Measurements from ENCODE around the gene SMYD3. TPM values are rescaled to one million over a fixed set of nuclear protein-coding genes. Genes with fewer than 3 reads are reported as not detected.

The SMYD3 gene
- total and polyA plus RNA-seq, 2 of the 4 experiments (the other 2 are of a cell fraction): 26.5 to 37.6 TPM

- Histone ChIP-seq H2BK20ac (ENCODE audit: low read depth, low read length) (no peak overlapping the region), H3K36me3 (ENCODE audit: control insufficient read depth, insufficient read depth, low read length) (peaks cover 4% of the 10 kb centered on the region), H3K27ac (ENCODE audit: insufficient read depth, low read length) (no peak overlapping the region), H3K4me2 (ENCODE audit: low read depth, low read length) (no peak overlapping the region), H3K4me3 (ENCODE audit: insufficient read depth, low read depth, low read length) (no peak overlapping the region), H2AK5ac (ENCODE audit: low read depth, low read length) (no peak overlapping the region), H3K9me3 (ENCODE audit: control insufficient read depth, insufficient read depth, low read length) (no peaks in the 10 kb centered on the region), H3K23ac (ENCODE audit: low read depth, low read length) (no peak overlapping the region), H2BK5ac (ENCODE audit: low read depth, low read length, poor library complexity, severe bottlenecking) (no peak overlapping the region), H3K18ac (ENCODE audit: low read depth, low read length) (no peak overlapping the region), H2AFZ (replicated peaks; ENCODE audit: low read length, poor library complexity) (no peak overlapping the region), H3K9ac (ENCODE audit: low read depth, low read length) (no peak overlapping the region), H3K4me1 (ENCODE audit: control insufficient read depth, insufficient read depth, low read length) (no peaks in the 10 kb centered on the region), H3K27me3 (ENCODE audit: control insufficient read depth, insufficient read depth, low read length) (peaks cover 9% of the 10 kb centered on the region), H4K5ac (ENCODE audit: low read depth, low read length) (no peak overlapping the region), H3K9me1 (ENCODE audit: insufficient read depth, low read length) (no peaks in the 10 kb centered on the region), H4K91ac (ENCODE audit: insufficient read depth, low read depth, low read length) (no peak overlapping the region), H3K79me1 (ENCODE audit: low read depth in 1 of 2, low read length in 2 of 2) (0 out of 4 replicates have a peak, but pooled peaks cover 0 to 3% of the 10 kb centered on the region in 2 experiments), H3K14ac (replicated peaks; ENCODE audit: low read depth, low read length) (no peak overlapping the region), H2BK15ac (ENCODE audit: low read depth, low read length) (no peak overlapping the region), H3K4ac (ENCODE audit: low read depth, low read length) (no peak overlapping the region), H4K20me1 (ENCODE audit: insufficient read depth, low read length) (no peaks in the 10 kb centered on the region), H4K8ac (ENCODE audit: low read depth in 2 of 2, low read length in 2 of 2) (no peak overlapping the region), H2AK9ac (replicated peaks; ENCODE audit: low read depth, low read length, poor library complexity) (no peak overlapping the region), H2BK120ac (ENCODE audit: low read depth, low read length) (no peak overlapping the region), H3K56ac (ENCODE audit: extremely low read depth, insufficient read depth, low read length) (no peak overlapping the region)
- no TSS peak for BruUV-seq (replicated peaks)
- intact Hi-C loops (cut with micrococcal nuclease): no loop called here
- TF ChIP-seq MAFK (IDR thresholded peaks at IDR 0.05; ENCODE audit: low read depth, low read length) (no peak), FOS (IDR thresholded peaks at IDR 0.05; ENCODE audit: low read depth, low read length) (no peak), RFX5 (IDR thresholded peaks at IDR 0.05; ENCODE audit: low read depth, low read length) (no peak), CEBPB (IDR thresholded peaks at IDR 0.05; ENCODE audit: low read depth, low read length) (no peak), MXI1 (IDR thresholded peaks at IDR 0.05; ENCODE audit: borderline replicate concordance, low read depth, low read length) (no peak), RCOR1 (IDR thresholded peaks at IDR 0.05; ENCODE audit: insufficient replicate concordance, low read length) (no peak), NFE2L2 (IDR thresholded peaks at IDR 0.05; ENCODE audit: low read depth, low read length) (no peak), BHLHE40 (IDR thresholded peaks at IDR 0.05; ENCODE audit: low read depth, low read length) (no peak), USF2 (IDR thresholded peaks at IDR 0.05; ENCODE audit: low read depth, low read length) (no peak), SMC3 (IDR thresholded peaks at IDR 0.05; ENCODE audit: low read depth, low read length) (no peak), CTCF (conservative IDR thresholded peaks at IDR 0.05; ENCODE audit: low read depth, low read length) (no peak), RAD21 (IDR thresholded peaks at IDR 0.05; ENCODE audit: low read length) (no peak), CHD1 (IDR thresholded peaks at IDR 0.05; ENCODE audit: low read depth, low read length) (no peak)
- TF ChIP-seq, protein P1, sequence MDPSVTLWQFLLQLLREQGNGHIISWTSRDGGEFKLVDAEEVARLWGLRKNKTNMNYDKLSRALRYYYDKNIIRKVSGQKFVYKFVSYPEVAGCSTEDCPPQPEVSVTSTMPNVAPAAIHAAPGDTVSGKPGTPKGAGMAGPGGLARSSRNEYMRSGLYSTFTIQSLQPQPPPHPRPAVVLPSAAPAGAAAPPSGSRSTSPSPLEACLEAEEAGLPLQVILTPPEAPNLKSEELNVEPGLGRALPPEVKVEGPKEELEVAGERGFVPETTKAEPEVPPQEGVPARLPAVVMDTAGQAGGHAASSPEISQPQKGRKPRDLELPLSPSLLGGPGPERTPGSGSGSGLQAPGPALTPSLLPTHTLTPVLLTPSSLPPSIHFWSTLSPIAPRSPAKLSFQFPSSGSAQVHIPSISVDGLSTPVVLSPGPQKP (IDR thresholded peaks at IDR 0.05; ENCODE audit: borderline replicate concordance, low read depth, low read length): no peak
- DNase-seq: no peak
- ATAC-seq (ENCODE audit: low read depth): no peak
- POLR2A ChIA-PET (ENCODE audit: unreplicated experiment): no interaction called here
- 95% methylated on average over 2 of the region's 3 CpGs; no CpG with 5 or more reads in 1 of the 2 experiments for WGBS, 2 experiments (ENCODE audit: extremely low coverage in 2 of 2, insufficient read length in 1 of 2)
- CTCF ChIA-PET: no interaction called here
- dilution Hi-C loops (cut with HindIII; ENCODE audit: low sequenced_read_pairs, unreplicated experiment): no loop called here
- in situ Hi-C loops (cut with MboI; ENCODE audit: low sequenced_read_pairs): no loop called here
Measured at GRCh38 chr1:246537887-246538286, 30.8 kb upstream of the SMYD3 start.
